GM21390 (cell line): Measurements from ENCODE around the gene RND1.
"Not testable (repeated sequence)": the region's sequence is repeated elsewhere in the genome, so short reads cannot be mapped to it uniquely, and the experiment has no call there.

ENCODE experiments used
- ATAC-seq: cut with Tn5 transposase; IDR thresholded peaks from one replicate; pipeline ENCODE4 v1.9.1; 2021; ENCODE audit not compliant: unreplicated experiment

RND1 gene

DNA sequence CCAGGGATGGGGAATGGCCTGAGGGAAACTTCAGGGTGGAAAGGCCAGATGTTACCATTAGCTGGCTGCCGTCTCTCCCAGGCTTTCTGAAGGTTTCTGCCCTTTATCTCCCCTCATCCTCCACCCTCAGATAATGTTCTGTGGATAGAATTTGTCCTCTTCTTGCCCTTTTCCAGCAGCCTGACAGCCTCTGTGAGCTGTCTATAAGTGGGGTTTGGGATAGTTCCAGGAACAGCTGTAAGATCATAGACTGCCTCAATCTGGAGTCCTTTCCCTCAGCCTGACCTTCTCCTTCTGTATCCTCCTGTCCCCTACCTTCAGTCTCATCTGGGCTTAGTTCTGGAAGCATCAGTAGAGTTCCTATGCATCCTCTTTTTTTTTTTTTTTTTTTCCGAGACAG is 2.8 kb upstream of the RND1 start:
- no peak for ATAC-seq

DNA sequence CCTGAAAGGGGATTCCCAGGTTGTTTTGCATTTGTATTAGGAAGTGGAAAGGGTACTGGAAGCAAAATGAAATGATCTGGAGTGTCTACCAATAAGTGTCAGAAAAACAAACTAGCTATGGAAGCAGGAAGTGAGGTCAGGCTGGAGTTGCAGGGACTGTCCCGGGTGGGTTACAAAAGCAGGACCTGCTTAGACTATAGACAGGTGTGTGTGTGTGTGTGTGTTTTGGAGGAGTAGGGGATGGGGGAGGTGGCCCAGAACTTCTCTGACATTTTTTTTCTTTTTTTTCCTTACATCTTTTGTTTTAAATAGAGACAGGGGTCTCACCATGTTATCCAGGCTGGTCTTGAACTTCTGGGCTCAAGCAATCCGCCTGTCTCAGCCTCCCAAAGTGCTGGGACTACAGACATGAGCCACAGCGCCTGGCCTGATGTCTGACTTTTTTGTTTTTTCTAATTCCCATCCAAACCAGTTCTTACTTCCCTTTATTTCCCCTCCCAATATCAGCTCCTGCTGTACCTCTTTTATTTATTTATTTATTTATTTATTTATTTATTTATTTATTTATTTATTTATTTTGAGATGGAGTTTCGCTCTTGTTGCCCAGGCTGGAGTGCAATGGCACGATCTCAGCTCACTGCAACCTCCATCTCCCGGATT is 512 bp upstream of the RND1 start:
- peak; percentile 49 for ATAC-seq

DNA sequence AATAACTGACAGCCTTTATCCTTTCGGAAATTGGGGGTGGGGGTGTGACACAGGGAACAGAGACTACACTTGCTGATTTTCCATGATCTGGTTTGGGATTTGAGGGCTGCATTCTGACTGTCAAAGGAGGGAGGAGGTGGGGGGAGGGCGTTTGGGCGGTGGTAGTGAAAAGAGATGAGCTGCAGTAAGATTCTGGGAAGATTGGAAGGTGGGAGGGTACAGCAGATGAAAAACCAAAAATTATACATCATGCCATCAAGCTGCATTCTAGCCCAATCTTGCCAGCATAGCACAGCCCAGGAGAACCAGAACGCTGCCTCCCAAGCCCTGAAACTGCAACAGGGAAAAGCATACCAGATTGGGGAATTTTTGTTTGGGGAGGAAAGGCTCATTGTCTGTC is 2.4 kb downstream of the RND1 start:
- no peak for ATAC-seq

DNA sequence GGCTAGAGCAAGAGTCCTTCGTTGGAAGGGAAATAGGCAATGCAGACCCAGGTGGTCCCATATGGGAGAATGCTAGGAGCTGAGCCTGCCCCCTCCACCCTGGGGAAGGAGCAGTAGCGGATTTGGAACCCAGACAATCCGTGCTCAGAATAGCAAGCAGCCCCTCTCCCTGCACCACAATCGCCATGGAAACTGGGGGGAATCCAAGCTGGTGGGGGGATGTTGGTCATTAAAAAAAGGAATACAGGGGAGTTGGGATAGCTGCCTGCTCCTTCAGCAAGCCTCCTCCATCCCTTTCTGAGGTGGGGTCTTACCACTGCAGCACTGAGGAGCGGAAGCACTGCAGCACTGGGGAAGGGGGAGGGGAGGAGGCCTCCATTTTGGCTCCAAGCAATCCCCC is 2.9 kb downstream of the RND1 start:
- no peak for ATAC-seq

DNA sequence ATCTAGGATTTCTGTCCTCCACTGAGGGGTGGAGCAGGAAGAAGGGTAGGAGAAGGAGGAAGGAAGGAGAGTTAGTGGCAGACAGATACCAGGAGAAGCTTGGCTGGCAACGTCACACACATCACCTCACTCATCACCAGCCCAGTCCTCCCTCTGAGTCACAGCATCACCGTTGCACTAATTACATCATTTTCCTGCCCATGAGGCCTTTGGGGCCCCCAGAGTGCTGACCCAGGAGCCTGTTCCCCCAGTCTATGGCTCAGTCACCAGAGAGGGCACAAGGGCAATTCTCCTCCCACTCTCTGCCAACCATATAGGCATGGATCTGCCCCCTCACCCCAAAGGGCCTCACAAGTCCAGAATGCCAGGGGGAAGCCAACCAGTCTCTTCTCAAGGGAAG is 4.6 kb downstream of the RND1 start:
- no peak for ATAC-seq

DNA sequence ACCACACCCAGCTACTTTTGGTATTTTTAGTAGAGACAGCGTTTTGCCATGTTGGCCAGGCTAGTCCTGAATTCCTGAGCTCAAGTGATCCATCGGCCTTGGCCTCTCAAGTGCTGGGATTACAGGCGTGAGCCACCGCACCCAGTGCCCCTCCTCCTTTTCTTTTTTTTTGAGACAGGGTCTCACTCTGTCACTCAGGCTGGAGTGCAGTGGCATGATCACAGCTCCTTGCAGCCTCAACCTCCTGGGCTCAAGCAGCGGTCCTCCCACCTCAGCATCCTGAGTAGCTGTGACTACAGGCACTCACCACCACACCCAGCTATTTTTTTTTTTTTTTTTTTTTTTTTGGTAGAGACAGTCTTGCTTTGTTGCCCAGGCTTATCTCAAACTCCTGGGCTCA is 5.4 kb downstream of the RND1 start:
- ATAC-seq = not testable (repeated sequence)

DNA sequence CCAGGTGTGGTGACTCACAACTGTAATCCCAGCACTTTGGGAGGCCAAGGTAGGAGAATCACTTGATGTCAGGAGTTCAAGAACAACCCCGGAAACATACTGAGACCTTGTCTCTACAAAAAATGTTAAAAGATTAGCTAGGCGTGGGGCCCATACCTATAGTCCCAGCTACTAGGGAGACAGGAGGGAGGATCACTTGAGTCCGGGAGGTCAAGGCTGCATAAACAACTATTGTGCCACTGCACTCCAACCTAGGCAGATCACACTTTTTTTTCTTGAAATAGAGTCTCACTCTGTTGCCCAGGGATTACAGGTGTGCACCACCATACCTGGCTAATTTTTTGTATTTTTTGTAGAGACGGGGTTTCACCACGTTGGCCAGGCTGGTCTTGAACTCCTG is 6.1 kb downstream of the RND1 start:
- ATAC-seq = no peak

DNA sequence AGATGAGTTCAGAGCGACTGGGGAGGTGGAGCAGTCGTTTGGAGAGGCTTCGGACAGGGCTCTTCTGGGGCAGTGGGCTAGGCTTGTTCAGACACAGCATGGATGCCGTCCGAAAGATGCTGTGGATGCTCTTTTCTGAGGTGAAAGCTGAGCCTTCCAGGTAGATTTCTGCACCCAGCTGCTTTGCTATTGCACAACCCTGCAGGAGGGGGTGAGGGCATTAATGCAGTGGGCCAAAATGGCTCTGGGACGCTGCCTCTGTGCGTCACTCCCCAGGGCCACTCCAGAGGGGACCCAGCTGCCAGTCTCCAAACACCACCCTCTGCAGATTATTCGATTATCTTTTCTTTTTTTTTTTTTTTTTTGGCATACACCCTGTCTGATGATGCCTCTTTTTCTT is 7.6 kb downstream of the RND1 start:
- no peak for ATAC-seq

DNA sequence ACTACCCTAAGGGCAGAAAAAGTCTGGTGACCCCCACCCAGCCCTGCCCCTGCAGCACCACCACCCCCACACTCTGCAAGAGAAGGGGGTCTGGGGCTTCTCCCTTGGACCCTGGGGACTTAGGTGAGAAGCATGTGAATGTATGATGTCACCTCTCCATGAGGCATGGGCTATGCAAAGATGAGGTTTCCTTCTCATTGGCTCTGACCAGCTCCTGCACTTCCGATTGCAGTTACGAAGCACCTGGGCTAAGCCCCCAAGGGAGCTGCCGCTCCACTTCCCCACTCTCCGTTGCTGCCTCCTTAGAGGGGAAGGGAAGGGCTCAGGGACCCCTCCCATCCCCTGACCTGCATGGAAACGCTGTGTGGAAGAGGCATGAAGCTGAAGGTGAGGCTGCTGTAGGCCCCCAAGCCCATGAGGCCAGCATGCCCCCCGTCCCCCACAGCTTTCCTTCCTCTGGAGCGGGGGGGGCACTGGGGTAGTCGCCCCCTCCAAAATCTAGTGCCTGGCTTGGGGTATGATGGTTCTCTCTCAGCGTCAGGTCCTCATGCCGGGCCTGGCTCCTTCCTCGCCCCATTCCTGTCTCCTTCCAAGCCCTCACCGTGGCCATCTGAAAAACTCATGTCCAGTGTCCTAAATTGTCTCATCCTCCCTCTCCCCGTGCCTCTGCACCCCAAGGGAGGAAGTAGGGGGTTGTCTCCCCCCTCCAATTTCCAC is 8.2 kb downstream of the RND1 start:
- no peak for ATAC-seq

DNA sequence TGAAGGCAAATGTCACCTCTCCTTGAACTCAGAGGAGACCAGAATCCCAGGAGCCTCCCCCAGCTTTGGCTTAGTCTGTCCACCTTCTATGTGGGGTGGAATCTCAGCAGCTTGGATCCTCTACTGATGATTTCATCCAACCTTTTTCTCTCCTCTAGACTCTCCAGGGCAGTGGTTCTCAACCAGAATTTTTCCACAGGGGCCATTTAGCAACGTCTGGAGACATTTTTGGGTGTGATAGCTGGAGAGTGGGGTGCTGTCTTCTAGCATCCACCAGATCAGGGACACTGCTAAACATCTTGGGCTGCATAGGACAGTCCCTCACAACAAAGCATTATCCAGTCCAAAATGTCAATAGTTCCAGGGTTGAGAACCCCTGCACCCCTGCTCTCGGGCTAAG is 9.3 kb downstream of the RND1 start:
- no peak for ATAC-seq

DNA sequence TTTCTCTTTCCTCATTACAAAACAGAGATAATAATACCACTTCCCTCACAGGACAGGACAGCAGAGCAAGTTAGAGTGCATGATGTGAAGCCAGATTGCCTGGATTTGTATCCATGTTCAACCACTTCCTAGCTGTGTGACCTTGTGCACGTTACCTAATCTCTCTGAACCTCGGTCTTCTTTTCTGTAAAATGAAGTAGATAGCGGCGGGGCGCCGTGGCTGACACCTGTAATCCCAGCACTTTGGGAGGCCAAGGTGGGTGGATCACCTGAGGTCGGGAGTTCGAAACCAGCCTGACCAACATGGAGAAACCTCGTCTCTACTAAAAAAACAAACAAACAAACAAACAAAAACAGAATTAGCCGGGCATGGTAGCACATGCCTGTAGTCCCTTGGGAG is 10.7 kb downstream of the RND1 start:
- ATAC-seq = not testable (repeated sequence)

DNA sequence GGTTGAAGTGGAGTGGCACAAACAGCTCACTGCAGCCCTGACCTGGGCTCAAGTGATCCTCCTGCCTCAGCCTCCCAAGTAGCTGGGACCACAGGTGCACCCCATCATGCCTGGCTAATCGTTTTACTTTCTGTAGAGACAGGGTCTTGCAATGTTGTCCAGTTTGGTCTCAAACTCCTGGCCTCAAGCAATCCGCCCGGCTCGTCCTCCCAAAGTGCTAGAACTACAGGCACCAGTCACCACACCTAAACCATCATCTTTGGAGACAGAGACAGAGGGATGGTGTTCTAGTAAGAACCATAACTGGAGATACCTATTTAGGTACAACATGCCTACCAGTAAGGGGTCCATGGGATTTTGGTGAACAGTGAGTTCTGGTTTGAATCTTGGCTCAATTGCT is 11.2 kb downstream of the RND1 start:
- no peak for ATAC-seq

DNA sequence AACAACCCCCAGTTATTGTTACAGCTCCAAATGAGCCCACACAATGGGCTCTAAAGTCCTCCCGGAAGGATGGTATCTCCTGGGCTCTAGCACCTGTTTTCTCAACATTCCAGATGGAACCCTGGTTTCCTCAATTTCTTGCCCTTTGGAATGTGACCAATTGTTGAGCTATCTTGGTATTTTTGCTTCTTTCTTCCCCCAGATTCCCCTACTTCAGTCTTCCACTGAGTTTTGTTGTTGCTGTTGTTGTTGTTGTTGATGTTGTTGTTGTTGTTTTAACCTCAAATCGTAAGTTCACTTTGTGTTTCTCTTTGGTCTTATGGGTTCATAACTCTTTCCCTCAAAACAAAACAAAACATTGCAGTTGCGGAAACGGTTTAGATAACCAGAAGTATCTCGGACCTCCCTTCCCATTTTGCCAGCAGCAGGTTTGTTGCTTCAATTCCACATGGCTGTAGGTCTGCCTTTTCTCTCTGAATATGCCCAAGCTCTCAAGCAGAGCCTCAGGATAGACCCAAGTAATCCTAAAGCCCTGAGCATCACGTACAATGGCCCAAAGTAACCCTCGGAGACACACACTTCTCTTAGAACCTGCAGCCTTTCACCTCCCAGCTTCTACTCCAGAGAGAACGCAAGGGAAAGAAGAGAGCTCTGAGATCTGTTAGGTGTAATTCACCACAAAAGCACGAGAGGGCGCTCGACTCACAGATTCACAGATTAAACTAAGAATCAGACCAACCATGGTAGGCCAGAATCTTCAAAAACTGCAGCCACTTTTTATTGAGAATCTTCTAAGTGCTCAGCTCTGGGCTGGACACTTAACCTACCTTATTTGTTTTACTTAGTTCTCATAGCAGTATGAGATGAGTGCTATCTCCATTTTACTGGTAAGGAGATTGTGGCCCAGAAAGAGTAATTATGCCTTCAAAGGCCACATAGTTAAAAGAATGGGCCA is 12.7 kb downstream of the RND1 start:
- peak; percentile 51 for ATAC-seq

DNA sequence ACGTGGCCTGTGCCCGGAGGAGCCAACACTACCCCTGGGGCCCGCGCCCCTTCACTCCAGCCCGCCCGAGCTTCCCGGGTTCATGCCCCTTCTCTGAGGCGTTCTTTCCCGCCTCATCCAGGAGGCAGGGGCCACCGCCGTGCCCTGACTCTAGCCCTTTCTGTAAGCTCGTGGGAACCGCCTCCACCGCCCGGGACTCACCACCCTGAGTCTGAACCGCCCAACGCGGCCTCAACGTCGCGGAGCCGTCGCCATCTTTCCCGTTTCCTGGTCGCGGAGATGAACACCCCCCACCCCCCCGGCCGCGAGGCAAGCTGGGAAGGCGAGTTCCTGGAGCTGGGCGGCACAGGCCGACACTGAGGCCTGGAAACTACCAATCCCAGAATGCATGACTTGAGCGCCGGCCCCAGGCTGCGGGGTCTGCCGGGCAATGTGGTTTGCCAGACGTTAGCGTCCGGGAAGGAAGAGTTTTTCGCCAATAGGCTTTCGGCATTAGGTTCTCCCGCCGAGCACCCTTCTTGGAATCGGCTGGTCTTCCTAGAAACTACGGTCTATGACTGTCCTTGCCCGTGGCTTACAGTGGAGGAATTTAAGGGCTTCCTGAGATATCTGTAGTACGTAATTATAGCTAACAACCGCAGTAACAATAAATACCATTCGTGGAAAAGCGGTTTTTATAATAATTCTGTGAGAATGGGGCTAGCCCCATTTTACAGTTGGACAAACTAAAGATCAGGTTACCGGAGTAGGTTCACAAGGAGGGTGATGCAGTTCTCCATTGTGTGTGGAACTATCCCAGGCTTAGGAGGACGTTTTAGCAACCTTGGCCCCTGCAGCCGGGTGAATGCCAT is 13.6 kb downstream of the RND1 start, which contains the start of gene DDX23:
Gene DDX23, minus strand, starts transcription at position 281 of the 851 bp plus-strand sequence. CDS start 6,381 bp downstream, outside the sequence.
- peak; percentile 89 for ATAC-seq

DNA sequence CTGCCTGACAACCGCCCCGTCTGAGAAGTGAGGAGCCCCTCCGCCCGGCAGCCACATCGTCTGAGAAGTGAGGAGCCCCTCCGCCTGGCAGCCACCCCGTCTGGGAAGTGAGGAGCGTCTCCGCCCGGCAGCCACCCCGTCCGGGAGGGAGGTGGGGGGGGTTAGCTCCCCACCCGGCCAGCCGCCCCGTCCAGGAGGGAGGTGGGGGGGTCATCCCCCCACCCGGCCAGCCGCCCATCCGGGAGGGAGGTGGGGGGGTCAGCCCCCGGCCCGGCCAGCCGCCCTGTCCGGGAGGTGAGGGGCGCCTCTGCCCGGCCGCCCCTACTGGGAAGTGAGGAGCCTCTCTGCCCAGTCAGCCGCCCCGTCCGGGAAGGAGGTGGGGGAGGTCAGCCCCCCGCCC is 23.6 kb downstream of the RND1 start:
- ATAC-seq = not testable (repeated sequence)

DNA sequence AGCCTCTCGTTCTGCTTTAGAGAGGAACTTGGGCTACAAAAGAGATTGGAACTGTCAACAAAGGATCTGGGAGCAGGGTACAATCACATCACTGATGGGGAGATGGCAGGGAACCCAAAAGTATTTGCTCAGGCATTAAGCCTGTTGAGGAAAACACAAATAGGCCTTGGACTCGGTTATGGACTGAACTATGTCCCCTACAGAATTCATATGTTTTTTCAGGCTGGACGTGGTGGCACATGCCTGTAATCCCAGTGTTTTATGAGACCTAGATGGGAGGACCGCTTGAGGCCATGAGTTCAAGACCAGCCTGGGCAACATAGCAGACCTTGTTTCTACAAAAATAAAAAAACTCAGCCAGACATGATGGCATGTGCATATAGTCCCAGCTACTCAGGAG is 27.6 kb downstream of the RND1 start:
- ATAC-seq = no peak

DNA sequence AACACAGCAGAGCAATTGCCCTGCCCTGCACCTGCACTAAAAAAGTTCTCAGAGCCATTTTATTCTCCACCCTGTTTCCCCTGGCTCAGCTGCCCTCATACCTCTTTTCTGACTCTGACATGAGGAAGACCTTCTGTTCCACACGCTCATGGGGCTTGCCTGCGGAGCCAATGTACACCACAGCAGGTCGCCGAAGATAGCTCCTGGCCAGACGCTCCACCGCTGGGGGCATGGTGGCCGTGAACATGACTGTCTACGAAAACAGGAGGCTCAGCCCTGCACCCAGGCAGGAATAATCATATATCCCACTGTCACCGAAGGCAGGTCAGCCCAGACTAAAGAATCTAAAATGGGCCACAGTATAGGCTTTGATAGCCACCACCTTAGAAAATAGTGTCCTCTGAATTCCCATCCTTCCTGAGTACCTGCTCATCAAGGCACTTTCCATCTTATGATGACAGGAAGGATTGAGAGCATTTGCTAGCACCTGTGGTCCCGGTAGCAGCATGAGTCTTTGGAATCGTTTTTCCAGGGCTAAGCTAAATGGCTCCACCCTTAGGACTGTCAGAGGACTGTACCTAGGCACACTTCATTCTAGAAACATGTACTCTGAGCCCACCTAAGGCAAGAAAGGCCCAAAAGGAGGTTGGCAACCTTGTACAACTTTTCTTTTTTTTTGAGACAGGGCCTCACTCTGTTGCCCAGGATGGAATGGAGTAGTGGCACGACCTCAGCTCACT is 33.2 kb downstream of the RND1 start:
- ATAC-seq = no peak

DNA sequence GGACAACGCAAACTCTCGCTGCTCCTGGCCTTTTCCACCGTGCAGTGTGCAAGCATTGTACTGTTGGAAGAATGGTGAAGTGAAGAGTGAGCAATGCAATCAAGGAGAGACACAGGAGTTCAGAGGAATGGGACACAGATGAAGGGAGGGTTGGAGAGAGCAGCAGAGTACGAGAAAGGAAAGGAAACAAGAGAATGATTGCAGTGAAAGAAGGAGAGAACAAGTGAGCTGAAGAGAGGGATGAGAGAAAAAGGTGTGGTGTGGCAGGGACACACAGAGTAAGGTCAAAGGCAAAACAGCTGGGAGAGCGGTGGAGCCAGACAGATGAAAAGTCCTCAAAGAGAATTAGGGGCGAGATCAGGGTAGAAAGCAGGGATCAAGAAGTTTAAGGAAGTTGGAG is 34.4 kb downstream of the RND1 start:
- no peak for ATAC-seq

DNA sequence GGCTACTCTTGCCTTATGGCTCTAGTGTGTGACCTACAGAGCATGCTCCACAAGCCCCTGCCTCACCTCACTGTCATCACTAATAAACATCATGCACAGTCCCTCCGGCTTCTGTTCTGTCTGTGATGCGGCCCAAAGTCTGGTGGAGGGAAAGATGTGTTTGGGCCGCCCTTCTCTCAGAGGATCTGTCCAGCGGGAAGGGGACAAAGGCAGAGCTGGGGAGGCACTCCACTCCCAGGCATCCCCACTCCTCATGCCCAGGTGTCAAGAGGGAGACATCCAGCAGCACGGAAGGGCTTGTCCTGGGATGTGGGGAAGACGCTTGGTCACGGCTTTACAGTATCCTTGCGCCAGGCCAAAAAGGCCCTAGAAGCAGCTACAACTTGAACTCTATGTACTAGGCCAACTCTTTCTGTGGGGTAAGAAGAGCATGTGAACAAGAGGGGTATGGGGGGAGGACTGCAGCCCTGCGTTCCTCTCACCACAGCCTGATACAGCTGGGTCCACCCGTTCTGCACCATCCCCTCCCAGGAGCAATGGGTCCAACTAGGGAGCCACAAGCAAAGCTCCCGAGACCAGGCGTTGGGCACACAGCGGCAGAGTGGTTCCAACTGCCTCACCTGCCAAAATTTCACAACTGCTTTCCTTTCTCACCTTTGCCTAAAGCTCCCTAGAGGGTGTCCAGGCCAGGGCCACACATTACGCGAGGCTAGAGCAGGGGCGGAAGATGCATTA is 36.7 kb downstream of the RND1 start:
- no peak for ATAC-seq
